Measurements from ENCODE around the gene OR11H6.

DNA sequence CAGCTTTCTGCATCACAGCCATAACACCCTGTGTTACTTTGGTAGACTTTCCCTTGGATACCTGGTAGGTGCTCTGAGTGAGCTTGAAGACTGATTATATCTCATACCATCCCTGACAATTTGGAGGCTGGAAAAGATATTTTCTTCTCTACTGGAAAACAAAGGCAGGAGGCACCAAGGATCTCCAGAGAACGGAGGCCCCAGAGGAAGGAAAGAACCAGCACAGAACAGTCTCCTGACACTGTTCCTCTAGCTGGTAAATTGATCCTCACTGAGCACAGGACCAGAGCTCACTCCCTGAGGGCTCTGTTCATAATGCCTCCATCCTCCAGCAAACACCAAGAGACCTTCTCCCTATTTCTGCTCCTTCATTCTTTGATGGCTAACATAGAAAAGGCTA, 32.9 kb upstream of the OR11H6 start, which contains the start of gene OR11G2:
- TF ChIP-seq, protein P1, sequence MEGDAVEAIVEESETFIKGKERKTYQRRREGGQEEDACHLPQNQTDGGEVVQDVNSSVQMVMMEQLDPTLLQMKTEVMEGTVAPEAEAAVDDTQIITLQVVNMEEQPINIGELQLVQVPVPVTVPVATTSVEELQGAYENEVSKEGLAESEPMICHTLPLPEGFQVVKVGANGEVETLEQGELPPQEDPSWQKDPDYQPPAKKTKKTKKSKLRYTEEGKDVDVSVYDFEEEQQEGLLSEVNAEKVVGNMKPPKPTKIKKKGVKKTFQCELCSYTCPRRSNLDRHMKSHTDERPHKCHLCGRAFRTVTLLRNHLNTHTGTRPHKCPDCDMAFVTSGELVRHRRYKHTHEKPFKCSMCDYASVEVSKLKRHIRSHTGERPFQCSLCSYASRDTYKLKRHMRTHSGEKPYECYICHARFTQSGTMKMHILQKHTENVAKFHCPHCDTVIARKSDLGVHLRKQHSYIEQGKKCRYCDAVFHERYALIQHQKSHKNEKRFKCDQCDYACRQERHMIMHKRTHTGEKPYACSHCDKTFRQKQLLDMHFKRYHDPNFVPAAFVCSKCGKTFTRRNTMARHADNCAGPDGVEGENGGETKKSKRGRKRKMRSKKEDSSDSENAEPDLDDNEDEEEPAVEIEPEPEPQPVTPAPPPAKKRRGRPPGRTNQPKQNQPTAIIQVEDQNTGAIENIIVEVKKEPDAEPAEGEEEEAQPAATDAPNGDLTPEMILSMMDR (IDR thresholded peaks at IDR 0.05): no peak
- TF ChIP-seq POLR2A (IDR thresholded peaks at IDR 0.05): no peak

Data from tibial nerve (tissue), 3 donors.